GM18909 (cell line): ENCODE data around the gene OTUD7B.

ENCODE experiments used
- ATAC-seq: cut with Tn5 transposase; IDR thresholded peaks from one replicate; pipeline ENCODE4 v1.9.1; 2021; ENCODE audit warnings: mild to moderate bottlenecking; ENCODE audit not compliant: unreplicated experiment, poor library complexity

OTUD7B gene

DNA sequence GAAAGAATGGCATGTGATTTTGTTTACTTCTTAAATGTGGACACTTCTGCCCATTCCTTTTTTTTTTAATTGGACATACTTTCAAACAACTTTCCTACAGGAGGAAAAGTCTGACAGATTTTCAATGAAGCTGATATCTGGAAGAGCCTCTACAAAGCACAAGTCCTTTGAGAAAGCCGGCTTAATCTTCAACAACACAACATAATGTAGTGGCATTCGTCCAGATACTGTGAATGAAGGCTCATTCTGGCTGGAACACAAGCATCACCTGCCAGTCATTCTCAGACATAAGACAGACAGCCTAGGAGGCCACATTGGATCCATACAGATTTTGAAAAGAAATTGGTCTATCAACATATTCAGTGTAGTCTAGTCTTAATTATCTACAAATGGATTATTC is 4.9 kb downstream of the OTUD7B start:
- ATAC-seq: no peak

DNA sequence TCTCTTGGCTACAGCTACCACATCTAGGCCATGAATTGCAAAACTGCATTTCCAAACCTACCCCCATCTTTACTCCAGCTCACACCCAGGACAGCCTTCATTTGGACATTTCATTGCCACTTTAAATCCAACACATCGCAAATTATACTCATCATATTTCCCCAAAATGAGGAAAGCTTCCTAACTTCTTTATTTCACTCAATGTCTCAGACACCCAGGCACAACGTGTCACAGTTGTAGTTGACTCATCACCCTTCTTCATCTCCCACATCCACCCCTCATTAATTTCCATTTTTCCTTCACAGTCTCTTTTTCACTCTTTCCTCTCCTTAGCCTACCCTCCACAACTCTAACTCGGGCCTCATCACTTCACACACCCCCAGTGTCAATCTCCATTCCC is 6.7 kb downstream of the OTUD7B start:
- no peak for ATAC-seq

DNA sequence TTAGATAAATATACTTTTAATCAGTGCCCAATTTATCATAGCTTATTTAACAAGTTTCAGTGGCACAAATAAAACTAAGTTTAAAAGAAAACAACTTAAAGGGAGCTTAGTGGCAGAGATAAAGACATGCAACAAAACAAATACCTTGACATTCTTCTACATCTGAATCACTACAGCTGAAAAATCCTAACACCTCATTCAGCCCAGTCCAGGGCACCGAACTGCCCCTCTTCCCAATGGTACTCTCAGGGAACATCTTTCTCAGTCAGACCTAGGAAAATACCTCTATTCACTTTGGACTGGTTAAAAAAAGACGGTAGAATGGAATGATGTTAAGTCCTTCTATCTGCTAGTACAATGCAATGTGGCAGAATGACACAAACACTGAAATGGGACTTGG is 8.3 kb downstream of the OTUD7B start:
- no peak for ATAC-seq

DNA sequence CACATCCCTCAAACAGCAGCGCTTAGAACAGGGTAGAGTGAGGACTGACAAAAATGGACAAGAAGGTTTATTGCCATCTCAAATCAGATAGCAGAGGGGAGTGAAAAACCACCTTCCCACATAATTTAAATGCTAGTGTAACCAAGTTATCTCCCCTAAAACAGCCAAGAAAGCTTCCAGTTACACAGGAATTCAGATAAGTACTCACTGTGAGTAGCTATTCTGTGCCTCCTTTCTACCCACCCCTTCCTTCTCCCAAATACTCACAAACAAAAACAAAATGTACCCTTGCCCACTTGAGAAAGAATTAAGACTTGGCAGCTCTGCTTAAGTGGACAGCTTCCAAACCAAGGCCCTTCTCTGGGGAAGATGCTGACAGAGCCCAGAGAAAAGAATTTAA is 9.1 kb downstream of the OTUD7B start:
- no peak for ATAC-seq

DNA sequence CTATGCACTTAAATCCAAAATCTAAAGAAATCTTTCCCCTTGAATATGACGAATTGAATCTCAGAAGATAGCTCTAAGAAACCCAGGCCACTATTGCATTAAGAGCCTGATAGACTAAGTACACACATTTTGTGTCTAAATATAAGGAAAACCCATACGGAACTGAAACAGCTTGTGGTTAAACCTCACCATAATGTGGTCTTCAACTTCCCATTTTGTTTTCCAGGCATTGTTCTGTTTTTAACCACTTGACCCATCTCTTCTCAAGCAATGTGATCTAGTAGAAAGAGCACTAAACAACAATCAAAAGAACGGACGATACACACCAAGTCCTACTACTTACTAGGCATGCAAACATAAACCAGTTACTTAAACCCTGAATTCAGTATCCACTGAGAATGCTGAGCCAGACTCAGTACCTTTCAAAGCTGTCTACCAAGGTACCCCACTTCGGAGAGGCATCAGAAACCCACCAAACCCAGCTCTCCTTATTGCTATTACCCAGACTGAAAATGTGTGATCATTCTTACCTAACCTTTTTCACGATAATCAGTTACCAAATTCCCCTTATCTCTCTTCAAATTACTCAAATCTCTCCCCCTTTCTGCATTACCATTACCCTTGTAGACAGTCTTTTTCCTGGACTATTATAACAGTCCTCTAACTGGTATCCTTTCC is 12.8 kb downstream of the OTUD7B start:
- ATAC-seq: peak; percentile 79

DNA sequence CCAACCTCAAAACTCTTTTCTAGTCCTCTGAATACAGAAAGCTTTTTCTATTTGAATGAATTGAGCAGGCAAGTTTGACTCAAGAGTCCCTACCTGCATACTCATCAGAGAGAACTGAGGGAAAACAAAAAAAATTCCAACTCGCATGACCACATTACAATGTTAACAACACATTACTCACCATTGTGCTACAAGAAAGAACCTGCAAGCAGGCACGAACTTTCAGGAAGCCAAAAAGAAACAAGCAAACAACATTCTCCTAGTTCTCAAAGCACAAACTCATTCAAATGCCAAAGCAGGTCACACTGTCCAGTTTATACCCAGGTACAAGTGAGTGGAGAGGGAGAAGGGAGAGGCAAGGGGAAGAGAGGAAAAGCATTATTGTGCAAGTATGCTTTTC is 14.6 kb downstream of the OTUD7B start:
- ATAC-seq: no peak

DNA sequence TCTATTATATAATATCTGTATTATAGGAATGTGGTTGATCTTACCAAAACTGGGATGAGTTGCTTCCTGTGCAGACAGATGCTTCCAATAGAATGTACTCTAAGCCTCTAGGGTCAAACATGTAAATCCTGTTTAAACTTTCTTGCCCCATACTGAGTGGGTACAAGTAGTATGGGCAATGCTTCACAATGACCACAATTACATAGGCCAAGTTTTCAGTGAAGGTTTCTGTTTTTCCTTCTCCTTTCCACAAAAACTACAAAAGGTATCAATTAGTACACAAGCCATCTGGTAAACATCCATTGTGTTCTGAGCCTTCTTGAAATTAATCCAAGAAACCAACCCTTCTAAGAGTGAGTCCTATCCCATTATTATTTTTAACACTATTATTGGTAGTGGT is 16.8 kb downstream of the OTUD7B start:
- ATAC-seq: no peak

DNA sequence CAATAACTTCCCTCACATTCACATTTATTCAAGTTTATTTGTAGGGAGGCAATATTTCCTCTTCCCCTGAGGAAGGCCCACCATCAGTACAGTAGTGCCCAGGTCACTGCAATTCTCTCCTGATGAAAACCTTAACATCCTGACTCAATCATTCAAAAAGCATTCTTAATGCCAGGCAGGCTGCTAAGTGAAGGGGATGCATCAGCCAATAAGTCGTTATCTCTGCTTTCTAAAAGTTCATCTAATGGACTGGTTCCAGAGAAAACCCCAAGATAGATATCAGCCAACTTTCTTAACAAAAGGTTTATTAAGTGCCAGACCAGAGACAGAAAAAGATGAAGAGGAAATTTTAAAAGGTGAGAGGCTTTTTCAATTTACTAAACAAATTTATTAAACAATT is 17.3 kb downstream of the OTUD7B start:
- no peak for ATAC-seq

DNA sequence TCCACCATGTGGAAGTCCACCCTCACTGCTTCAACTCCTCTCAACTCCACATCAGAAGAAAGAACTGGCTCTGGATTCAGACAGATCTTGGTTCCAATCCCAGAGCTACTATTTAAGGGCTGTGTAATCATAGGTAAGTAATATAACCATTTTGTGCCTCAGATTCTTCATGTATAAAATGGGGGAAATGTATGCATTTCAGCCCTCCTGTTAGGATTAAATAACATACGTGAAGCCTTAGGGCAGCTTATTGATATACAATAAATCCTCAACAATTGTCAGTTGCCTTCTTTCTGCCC is 23.3 kb downstream of the OTUD7B start:
- ATAC-seq: no peak

DNA sequence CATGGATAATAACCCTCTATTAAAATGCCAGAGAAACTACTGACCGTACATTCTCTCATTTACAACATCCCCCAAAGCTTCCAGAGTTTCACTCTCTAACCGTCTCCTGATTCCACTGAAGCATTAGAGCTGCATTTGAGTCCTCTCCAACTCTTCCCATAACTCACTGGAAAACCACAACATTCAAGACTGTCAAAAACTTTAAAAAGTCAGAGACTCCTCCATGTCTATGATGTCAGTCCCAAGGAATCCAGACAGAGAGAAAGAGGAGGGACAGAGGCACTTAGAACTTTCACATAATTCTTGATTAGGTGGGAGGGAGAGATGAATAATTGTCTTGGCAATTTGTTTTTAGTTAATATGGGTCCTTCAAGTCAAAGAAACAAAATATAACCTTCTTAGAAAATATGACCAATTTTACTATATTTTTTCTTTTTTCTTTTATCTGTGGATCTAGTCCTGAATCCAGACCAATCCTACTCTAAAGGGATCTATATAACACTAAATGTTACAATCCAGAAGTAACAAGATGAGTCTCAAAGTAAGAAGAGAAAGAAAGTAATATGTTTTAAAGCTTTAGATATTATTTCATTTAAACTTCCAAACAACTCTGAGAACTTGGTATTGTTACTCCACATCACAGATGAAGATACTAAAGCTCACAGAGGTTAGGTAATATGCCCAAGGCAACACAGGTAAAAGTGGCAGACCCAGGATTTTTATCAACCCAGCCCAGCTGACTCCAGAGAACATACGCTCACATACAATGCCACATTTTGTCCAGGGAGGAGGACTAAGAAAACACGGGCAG is 23.8 kb downstream of the OTUD7B start:
- no peak for ATAC-seq

DNA sequence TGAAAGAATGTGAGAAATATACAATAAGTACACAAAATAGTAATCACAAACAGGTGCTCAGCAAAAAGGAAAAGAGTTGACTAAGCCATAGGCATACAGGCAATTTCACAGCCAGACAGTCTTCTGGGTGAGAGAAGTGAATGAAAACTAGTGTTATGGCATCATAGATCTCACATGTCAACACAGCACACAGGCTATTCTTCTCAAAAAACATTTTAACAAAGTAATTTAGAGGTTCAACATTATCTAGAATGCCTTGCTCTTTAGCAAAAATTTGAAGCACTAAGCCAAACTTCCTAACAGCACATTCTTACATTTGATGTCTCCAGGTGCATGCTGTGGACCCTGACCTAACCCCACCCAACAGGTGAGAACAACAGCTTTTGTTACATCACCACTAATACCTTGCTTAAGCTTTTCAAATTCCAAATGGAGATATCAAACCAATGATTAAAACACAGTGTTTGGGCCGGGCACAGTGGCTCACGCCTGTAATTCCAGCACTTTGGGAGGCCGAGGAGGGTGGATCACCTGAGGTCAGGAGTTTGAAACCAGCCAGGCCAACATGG is 30.5 kb downstream of the OTUD7B start:
- ATAC-seq: no peak

DNA sequence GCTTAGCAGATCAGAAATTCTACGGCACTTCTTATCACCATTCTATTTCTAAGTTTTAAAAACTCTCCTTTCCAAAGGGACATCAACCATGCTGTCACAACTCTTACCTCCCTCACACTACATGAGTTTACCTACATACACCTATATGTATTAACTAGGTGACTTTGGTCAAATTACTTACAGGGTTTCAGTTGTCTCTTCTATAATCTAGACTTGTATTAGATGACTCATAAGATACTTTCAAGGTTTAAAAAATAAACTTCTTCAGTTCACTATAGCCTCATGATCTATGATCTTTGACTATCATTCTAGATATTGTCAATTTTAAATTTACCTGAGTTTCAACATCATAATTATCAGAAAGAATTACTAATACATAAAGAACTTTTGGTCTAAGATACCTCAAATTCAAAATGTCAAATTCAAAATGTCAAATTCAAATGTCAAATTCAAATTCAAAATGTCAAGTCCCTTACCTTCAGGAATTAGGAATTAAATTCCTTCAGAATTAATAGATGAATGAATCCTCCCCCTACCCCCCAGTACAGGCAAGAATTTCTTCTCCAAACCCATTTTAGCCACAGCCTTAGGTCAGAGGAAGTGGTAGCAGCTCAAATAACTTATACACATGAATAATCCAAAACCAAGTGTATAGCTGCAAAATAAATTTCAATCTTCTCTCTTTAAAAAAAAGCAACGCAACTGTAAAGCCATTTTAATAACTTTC is 31.1 kb downstream of the OTUD7B start:
- ATAC-seq: no peak

DNA sequence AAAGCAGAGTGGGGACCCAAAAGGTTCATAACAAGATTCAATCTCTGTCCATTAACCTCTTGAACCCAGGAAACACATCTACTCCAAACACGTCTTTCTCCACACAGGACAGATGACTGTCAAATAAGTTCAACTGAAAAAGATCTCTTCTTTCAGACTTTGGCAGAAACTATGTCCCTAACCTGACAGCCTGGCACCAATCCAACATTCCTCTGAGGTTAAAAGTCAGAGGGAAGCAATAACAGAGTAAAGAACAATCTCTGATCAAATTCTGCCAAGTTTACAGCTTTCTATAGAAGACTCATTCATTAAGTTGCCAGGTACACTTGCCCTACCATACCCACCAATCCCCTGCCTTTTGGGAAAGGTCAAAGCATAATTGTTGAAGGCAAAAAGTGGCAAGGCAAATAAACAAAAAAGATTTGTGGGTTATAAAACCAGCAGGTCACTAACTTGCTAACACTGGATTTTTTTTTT is 31.9 kb downstream of the OTUD7B start:
- no peak for ATAC-seq

DNA sequence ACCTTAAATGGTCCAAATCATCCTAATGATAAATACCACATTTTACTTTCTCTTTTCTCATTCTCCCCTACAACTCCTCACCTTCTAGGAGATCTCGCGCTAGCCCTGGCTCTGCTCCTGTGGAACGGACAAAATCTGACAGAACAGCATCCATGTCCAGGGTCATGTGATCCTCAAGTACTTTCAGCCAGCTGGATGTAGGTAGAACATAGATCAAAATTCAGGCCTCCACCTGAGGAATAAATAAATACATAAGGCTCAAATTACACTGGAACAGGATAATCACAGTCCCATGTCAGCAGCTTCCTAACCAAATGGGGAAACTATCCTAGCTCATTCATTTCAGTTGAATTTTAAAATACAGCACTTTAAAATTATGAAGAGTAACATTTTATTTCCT is 33.2 kb downstream of the OTUD7B start:
- no peak for ATAC-seq

DNA sequence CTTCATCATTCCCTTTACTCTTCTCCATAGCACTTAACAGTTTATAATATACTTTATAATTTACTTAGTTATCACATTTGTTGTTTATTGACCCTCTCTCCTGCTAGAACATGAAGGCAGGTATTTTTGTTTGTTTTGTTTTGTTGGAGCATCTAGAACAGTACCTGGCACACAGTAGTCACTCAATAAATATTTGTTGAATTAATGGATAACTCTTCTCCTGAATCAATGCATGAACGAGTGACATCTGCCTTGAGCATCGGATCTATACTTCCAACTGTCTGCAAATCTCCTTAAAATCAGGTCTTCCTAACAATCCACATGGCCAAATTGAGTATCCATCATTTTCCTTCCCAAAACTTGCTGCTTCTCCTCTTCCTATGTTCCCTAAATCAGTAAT is 38.0 kb downstream of the OTUD7B start:
- no peak for ATAC-seq

DNA sequence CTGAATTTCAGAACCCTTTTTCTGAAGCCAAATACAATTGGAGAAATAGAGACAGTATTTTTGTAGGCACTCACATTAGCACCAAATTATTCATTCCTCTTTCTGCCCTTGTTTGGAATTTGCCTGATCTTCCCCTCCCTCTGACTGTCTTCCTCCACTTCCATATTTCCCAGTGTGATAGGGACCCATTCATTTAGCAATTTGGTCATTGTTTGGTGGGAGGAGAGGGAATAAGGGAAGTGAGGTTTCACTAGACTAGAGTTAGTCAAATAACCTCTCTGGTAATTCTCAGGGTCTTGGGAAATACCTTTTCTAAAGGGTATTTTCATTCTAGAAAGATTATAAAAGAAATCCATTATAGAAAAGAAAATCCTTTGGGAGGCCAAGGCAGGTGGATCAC is 42.9 kb downstream of the OTUD7B start:
- no peak for ATAC-seq

DNA sequence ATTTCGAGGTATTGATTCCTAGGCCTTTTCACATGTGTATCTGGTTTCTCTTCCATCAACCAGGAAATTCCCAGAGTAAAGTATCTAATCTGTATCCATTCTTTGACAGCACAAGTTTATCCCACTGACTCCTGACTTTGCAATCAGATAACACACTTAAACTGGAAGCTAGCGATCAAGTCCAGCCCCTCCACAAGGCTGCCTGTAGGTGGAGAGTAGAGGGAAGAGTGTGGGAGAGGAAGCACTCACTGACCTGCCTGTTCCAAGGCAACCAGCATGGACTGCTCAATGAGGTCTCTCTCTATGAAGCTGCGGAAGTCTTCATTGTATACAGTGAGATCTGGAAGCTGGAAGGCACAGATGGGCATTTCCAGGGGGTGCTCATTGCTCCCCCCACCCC is 43.5 kb downstream of the OTUD7B start:
- no peak for ATAC-seq

DNA sequence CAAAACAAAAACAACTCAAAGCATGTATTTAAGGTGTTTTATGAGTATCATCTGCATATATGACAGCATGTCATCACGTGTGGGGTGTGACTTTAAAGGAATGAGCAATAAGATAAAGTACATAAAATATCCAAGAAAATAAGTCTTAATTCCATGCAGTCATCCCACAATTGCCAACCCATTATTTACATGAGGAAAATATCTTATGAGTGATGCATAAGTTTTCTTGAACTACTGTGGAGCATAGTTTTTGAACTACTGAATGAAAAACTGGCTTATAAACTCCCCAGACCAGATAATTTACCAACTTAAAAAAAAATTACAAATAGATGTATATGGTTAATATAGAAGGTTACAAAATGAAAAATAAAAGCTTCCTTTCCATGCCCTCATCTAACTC is 44.1 kb downstream of the OTUD7B start:
- no peak for ATAC-seq

DNA sequence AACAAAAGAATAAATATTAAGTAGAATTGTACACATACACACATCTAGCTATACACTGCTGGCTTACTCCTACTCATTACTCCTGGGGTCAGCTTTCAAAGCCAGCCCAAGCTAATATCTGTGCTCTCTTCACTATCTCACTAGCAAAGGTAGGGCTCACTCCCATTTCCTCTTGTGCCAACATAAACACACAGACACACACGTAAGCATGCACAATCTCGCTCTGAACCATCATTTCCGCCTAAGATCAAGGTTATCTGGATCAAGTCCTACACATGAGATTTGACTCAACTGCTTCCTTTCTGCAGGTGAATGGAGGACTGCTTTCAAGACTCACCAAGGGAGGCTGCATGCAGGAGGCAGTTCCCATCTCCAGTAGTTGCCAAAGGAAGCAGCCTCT is 45.1 kb downstream of the OTUD7B start:
- no peak for ATAC-seq

DNA sequence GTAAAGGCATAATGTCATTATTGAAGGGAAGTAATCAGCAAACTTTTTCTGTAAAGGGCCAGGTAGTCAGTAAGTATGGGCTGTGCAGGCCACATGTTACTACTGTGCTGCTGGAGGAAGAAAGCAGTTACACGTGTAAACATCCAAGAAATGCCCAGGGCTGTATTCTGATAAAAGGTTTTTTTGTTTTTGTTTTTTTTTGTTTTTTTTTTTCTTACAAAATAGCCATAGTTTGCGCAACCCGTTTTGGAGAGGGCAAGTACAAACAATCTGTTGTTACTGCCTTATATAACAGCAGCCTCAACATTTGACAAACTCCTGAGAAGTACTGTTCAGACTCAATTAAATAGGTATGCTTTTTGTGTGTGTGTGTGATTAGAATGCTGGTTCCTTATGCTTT is 47.2 kb downstream of the OTUD7B start:
- ATAC-seq: no peak

DNA sequence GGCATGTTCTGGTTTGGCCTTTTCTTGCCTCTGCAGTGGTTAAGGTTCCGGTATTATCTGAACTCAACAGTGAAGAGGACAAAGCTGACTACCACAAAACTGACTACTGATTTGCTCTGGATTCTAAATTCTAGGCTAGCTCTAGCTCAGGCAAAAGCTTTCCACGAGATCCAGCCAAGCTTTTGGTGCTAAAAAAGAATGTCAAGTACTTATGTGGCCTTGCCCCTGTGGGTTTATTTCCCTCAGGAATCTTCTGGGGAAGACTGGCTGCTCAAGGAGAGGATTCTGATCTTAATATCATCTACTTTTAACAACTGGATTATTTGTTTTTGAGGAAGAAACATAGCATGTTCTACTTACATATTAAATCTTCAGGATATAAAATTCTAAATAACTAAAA is 47.8 kb downstream of the OTUD7B start:
- ATAC-seq: no peak
